ENCODE results near the gene PPP1R9B. TPM values are rescaled to one million over a fixed set of nuclear protein-coding genes. Genes with fewer than 3 reads are reported as not detected.

Gene PPP1R9B
- total RNA-seq, 1 donor from 2014 or later, result 37.6 TPM

DNA sequence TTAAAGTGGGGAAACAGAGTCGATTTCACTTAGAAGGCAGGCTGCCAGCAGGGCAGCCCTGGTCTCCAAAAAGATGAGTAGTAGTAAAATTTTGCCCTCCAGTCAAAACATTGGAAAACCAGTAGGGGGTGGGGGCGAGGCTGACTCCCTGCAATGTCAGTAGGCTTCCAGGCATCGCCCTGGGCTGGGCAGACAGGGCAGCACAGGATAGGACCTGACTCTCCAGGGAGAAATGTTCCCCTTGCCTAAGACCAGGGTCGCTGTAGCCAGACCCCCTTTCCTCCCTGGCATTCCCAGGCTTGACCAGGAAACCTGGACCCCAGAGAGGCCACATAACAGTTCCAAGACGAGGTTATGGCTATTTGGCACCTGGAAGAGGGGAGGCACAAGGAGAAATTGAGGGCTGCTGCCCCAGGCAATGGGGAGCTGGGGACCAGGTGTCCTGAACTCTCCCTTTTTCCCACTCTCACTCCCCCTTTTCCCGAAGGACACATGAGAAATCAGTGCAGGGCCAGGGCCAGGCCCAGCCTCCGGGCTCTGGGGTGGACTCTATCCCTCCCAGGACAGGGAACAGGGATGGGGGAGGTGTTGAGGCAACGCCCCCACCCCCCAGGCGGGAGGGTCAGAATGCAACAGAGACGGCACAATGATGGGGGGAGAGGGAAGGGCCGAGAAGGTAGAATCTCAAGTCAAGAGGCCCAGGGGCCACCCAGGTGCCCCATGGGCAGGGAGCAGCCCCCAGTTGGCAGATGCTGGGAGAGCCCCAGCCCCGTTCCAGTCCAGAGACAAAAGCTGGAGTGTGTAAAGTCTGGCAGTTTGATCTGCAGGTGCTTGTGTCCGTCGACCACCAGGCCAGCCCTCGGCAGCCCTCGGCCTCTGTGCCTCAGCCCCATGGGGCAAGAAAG lies 16.0 kb downstream of the PPP1R9B start:
- DNase-seq, result no peak
- no peak for ATAC-seq
- intact Hi-C loops (cut with micrococcal nuclease), result no loop called here

DNA sequence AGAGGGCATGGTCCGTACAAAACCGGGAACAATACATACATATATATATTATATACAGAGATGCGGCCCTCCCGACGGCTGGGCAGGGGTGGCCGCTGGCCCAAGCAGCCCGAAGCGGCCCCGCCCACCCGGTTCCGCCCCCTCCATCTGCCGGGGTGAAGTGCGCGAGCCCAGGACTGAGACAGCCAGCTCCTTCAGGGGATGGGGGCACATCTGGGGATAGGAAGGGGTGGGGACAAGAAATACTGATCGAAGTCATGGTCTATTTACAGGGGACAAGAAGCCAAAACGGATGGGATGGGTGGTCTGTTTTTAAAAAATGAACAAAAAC lies 16.7 kb downstream of the PPP1R9B start:
- intact Hi-C loops (cut with micrococcal nuclease), result no loop called here
- peak; percentile 53 for DNase-seq
- ATAC-seq, result peak; percentile 8

DNA sequence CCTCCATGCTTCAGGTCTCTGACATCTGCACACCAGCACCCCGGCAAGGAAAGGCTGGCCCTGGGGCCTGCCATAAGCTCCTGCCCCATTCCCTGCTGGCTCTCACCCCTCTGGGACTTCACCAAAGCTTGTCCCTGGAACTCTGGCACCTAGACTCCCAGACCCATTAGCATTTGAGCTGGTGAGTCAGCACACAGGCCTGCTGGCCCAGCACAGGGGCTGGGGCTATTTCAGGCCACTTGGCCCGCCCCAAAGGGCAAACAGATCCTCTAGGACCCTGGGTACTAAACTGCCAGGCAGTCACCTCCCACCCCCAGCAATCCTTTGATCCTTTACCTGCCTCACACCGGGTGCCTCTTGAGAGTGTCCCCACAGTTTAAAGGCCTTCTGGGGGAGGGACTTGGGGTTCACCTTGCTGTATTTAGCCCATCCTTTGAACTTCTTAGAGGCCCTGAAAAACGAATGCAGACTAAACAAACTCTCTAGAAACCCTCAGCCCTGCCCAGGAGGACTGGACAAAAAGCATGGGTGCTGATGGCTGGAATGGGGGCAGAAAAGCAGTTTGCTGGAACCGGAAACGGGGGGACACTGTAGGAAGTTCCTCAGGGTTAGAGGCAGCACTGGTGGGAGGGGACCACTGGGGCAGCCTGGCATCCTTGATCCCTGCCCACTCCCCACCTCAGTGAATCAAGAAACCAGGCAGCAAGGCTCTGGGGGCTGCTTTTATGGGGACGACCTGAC lies 17.3 kb downstream of the PPP1R9B start:
- ATAC-seq (peak; percentile 82), DNase-seq (peak; percentile 69)
- intact Hi-C loops (cut with micrococcal nuclease), result no loop called here

DNA sequence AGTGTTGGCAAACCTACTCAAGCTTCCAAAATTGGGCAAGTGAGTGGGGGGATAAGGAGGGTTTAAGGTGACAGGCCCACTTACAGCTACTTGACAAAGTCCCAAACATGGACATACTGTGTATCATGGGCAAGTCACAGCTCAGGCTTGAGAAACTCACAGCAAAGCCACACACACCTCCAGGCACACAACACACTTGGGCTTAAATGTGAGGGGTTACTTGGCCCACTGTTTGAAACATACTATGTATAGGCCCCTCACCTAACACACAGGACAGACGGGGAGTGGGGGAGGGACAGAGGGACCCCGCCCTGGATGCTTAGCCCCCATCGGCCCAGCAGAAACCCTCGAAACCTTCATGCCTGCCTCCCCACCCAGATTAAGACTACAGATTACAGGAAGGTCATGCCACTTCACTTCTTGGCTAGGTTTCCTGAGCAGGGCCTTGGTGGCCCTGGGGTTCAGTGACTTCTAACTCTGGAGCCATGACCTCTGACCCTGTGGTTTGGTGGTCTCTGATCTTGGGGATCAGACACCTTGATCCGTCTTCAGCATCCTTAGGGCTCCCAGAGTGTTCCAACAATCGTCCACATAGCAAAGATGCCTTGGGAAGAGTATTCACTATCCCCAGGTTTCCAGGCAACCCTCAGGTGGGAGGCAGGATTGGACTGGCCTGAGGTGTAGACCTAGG lies 18.2 kb downstream of the PPP1R9B start:
- intact Hi-C loops (cut with micrococcal nuclease), result no loop called here
- DNase-seq, result no peak
- ATAC-seq, result no peak

DNA sequence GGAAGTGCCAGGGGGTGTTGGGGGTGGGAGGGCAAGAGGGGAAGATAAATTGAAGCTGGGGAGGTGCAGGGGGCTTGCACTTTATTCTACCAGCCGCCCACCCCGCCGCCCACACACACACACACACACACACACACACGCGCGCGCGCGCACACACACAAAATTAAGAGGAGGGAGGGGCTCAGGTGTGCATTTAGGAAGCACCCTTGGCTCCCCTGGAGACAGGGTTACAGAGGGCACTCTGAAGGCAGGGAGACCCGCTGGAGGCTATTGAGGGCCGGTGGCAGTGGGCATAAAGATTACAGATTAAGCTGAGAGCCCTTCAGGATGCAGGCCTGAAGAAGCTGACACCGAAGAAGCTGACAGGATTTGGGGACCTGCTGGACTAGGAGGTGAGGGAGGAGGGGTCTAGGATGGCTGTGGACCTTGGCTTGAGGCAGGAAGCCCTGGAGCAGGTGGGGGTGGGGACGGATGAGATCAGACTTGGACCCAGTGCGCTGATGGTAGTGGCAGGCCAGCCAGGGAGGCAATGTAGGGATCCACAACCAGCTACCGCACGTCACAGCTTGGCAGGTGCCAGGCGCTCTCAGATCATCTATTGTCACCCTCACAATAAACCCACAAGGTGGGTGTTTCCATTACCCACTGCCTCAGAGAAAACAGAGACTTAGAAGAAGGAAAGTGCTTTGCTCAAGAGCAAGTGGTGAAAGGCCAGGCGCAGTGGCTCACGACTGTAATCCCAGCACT lies 19.7 kb downstream of the PPP1R9B start:
- ATAC-seq, result peak; percentile 10
- intact Hi-C loops (cut with micrococcal nuclease), result no loop called here
- no peak for DNase-seq

DNA sequence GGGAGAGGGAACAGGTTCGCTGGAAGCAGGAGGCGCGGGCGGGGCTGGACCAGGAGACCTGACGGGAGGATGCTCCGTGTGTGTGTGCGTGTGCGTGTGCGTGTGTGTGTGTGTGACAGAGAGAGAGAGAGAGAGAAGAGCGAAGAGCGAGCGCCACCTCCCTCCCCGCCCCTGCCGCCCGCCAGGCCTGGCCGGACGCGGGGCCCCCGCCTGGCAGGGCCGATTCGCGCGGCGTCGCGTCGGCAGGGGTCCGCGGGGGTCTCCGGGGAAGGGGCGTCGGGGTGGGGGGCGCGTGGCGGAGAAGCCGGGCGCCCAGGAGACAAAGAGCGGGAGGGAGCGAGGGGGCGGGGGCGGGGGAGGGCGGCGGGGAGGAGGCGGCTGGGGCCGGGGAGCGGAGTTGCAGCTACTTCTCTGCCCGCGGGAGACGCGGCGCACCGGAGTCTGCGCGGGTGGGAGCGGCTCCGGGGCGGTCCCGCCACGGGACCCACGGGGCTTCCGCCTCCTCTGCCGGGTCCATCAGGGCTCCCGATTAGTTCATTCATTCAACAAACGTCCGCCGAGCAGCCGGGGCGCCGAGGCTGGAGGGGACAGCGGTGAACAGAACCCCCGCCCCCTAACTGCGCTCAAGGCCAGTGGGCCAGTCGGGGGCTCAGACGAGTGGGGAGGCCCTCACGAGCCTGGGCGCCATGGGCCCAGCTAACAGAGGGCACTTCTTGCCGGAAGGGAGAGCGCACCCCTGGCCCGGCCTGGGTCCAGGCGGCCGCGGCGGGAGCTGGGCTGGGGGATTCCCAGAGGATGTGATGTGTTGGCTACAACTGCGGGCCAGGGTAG lies 20.5 kb downstream of the PPP1R9B start, which contains the start of gene SAMD14:
SAMD14 (minus strand) TSS at position 433 of the 831 bp plus-strand sequence. CDS start 5,201 bp downstream, outside the sequence.
- peak; percentile 57 for DNase-seq
- peak; percentile 44 for ATAC-seq
- intact Hi-C loops (cut with micrococcal nuclease), result no loop called here

DNA sequence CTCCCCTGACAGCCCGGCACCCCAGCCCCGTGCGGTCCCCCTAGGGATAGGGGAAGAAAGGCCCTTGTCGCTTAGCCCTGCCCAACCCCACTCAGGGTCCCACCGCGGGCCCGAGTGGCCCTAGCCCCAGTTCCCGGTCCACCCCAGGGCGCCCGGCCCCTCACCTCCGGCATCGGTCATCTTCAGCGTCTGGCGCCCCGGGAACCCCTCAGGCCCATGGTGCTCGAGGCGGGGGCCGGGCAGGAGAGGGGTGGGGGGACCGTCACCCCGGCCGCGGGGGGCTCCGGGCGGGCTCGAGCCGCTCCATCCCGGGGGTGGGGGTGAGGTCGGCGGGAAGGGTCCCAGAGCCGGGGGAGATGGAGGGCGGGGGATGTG lies 21.1 kb downstream of the PPP1R9B start:
- ATAC-seq, result no peak
- DNase-seq, result no peak
- intact Hi-C loops (cut with micrococcal nuclease), result no loop called here

DNA sequence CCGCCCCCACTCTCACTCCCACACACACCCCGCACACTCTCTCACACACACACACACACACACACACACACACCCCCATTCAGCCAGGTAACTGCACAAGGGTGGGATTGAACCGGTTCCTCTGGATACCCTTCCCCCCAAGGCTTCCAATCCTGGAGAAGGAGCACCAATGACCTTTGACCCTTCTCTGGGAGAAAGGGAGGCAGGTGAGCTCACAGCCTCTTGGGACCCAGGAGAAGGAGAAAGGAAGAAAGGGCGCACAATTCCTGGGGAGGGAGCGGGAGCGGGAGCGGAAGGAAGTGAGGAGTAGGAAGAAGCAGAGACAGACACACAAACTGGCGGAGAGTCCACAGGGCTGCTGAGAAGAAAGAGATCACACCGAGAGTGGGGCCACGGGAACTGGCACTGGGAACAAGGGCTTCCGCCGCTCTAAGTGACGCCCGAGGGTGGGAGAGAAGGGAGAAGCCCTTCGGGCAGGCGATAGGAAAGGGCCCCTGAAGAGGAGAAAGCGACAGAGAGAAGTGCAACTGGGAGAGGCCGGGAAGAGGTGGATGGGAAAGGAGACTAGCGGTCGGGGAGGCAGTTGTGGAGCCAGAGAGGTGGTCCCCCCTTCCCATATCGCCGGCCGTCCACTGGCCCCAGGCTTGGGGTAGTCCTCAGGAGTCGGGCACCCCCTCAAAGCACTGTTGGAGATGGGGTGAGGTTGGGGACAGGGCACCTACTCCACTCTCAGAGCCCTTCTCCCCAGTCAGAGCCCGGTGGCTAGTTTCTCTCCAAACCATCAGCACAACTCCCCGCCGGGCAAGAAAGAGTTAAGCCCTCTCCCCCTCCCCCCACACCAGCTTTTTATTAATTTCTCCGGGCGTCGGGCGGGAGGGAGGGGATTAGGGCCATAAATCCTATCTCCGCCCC lies 21.8 kb downstream of the PPP1R9B start:
- DNase-seq (no peak), ATAC-seq (no peak)
- intact Hi-C loops (cut with micrococcal nuclease), result no loop called here

DNA sequence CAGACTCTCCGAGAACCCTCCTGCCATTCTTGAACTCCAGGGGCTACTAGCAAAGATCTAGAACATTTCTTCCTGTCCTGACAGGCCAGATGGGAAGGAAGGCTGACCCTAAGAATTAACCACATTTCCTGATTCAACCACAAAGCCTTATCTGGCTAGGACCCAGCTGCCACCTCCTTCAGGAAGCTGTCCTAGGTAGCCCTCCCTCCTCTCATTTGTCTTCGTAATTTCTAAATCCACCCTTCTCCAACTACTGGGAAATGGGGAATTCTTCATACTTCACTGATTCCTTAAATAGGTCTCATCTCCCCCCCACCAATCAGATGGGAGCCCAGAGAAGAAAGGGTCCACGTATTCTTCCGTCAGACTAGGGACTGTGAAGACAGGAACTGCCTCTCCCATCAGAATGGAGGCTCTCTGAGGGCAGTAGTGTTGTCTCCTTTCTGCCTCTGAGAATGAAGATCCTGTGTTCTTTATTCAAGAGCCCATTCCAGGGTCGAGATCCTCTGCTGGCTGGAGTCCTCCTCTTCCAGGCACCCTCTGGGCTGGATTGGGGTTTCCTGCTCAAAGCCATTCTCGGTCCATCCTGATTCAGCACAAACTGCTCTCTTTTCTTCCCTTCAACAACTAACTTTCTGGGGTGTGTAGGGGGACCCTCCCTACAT lies 22.6 kb downstream of the PPP1R9B start:
- intact Hi-C loops (cut with micrococcal nuclease), result no loop called here
- ATAC-seq, result no peak

DNA sequence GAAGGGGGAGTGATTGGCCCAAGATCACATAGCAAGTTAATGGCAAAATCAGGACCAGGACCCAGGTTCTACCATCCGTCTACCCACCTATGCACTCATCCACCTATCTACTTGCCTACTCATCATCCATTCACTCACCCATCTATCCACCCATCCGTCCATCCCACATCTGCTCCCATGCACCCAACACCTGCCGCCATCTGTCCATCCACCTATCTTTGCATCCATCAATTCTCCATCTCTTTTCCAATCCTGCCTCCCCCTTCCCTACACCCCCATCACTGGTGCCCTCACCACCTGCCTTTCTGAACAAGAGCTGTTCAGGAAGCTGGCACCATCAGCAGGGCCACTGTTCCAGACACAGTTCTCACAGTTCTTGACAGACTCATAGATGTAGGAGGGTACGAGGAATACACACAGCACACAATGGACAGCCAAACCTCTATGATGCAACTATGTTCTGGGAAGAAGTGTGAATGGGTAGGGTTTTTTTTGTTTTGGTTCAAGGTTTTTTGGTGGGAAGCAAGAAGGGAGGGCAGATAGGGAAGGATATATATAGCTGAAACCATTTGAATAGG lies 25.0 kb downstream of the PPP1R9B start:
- no peak for DNase-seq
- ATAC-seq, result no peak
- intact Hi-C loops (cut with micrococcal nuclease), result no loop called here

More for the DNA sequence above, 22.6 kb downstream of the PPP1R9B start:
- no peak for DNase-seq

DNA sequence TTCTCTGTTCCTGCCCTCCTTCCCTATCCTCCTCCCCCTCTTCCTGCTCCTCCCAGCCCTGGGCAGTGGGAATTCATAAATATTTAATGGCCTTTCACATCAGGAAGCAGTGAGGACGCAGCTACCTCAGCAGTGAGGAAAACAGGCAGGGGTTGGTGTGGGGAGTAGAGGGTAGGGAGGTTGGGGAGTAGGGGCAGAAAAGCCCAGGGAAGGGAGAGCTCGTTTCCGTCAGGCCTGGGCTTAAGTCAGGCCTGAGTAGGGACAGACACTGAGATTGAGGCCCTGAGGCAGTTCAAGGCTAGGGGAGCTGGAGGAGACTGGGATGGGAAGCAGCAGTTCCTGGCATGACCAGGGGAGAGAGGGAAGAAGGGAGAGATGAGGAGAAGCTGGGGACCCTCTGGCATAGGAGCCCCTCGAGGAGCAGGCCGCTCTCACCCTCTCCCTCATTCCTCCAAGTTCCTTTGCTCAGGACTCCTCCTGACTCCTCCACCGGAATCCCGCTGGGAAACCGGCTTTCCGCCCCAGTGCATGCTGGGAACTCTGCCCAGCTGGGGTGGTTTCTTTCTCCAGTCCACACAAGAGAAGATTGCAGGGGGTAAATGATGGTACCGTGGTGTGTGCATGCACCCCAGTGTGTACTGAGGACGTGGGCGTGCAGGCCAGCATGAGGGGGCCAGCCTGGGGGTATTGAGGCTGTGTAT lies 26.7 kb downstream of the PPP1R9B start:
- ATAC-seq, result peak; percentile 18
- intact Hi-C loops (cut with micrococcal nuclease), result no loop called here
- no peak for DNase-seq

DNA sequence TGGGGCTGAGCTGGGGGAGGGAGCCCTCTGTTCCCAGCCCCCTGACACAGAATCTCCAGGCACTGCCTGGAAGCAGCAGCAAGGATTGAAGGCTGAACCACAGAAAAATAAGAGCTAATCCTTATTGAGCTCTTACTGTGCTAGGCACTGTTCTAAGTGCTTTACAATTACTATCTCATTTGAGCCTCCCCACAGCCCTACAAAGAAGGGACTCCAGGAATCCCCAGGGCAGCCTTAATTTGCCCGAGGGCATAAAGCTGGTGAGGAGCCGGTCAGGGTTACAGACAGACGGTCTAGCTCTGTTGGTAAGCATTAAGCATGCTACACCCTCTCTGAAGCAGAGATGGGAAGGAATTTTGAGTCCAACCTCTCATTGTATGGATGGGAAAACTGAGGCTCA lies 27.5 kb downstream of the PPP1R9B start:
- intact Hi-C loops (cut with micrococcal nuclease), result no loop called here
- ATAC-seq (no peak), DNase-seq (no peak)

DNA sequence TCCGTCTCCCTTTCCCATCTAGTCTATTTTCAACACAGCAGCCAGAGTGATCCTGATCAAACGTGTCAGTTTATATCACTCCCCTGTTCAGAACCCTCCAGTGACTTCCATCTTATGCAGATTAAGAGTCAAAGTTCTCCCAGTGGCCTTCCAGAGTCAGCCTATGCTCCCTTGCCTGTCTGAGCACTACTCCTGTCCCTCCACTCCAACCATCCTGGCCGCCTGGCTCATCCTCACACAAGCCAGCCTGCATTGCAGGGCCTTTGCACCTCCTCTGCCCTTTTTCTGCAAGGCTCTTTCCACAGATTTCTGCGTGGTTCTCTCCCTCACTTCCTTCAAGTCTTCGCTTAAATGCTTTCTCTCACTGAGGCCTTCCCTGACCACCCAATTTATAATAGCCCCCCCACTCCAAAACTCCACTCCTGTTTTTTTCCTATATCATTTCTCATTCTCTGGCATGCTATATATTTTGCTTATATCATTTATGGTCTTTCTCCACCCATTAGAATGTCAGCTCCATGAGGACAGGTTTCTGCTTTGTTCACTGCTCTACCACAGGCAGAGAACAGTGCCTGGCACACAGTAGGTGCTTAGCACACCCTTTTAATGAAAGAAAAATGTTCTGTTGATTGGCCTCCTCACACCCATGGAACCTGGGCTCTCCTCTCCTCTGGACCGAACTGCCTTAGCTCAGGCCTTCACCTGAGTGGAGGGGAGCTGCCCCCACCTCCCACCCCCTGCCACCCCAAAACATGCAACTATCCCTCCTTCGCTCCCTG lies 29.8 kb downstream of the PPP1R9B start:
- DNase-seq (no peak), ATAC-seq (no peak)
- intact Hi-C loops (cut with micrococcal nuclease), result no loop called here

DNA sequence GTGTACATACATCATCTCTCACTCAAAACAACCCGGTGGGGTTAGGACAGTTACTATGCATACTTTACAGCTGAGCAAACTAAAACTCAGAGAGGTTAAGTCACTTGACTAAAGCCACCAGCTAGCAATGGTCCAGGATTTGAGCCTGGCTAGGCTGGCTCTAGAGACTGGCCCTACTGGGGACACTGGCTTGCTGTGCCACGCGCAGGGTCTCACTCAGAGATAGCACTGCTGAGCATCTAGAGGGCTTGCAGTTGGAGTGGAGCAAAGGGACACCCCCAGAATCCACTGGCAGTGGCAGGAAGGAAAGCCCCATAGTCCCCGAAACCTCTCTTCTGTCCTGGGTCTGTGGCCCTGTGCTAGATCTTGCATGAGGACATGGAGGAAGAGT lies 31.7 kb downstream of the PPP1R9B start:
- ATAC-seq (no peak), DNase-seq (no peak)
- intact Hi-C loops (cut with micrococcal nuclease), result no loop called here

DNA sequence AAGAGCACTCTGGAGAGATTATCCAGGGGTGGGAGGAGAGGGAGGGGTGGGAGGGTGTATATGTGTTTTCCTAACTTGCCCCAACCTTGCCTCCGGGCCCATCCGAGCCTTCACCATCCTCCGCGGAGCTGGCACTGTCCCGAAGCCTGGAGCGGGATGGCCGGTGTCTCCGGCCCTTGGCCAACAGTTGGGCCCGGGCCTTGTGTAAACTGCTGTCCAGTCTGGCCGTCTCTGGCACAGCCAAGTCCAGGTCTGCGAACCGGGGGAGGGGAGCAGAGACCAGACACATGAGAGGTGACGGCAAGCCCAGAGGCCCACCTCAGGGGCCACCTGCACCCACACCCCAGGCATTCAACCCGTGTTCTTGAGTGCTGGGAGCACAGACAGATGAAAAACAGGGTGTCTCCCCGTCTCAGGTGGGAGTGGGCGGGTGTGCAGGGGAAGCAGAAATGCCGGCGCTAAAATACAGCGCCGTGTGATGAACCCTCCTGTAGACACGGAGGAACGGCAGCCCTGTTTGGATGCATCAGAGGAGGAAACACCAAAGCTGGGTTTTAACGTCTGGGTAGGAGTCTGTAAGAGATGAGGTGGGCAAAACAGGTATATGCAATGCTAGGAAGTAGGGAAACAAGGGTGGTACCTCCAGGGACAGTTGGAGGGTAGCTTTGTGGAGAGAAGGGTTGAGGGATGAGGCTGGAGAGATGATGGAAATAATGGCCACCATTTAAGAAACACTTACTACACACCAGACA lies 32.2 kb downstream of the PPP1R9B start:
- no peak for ATAC-seq
- no peak for DNase-seq
- intact Hi-C loops (cut with micrococcal nuclease), result no loop called here

Measured in left ventricle myocardium superior (tissue), 1 donor.